HL-60 (cell line): Measurements from ENCODE around the gene GAP43.
"Not testable (repeated sequence)": the region's sequence is repeated elsewhere in the genome, so short reads cannot be mapped to it uniquely, and the experiment has no call there.

Experiments used
- CTCF ChIP-seq: IDR thresholded peaks from one replicate; pipeline ENCODE4 v1.5.1; 2011; ENCODE audit warnings: low read length, control low read depth, inconsistent platforms; ENCODE audit not compliant: insufficient read depth
- REST ChIP-seq: IDR thresholded peaks from 2 replicates; pipeline ENCODE4 v1.6.1; 2012; ENCODE audit warnings: low read depth; ENCODE audit not compliant: insufficient replicate concordance

- TF ChIP-seq CTCF, REST: not testable (repeated sequence)
These were observed 121.2 kb downstream of the GAP43 start for GRCh38 chr3:115744516-115744915.
